Measurements from ENCODE around the gene BAZ1B.

GRCh38 chr7:73555411-73555982 lies 33.4 kb upstream of the BAZ1B start:
- TF ChIP-seq CEBPZ (IDR thresholded peaks at IDR 0.05; ENCODE audit: borderline replicate concordance, low read depth, low read length) (no peak), CCAR2 (IDR thresholded peaks at IDR 0.05; ENCODE audit: low read depth, low read length) (no peak)
